GM18519 (cell line): ENCODE results near the gene KRT40.

Experiments
- ATAC-seq: cut with Tn5 transposase; IDR thresholded peaks from one replicate; pipeline ENCODE4 v1.9.1; 2021; ENCODE audit warnings: mild to moderate bottlenecking, moderate library complexity; ENCODE audit not compliant: unreplicated experiment, low FRiP score

The KRT40 gene

DNA sequence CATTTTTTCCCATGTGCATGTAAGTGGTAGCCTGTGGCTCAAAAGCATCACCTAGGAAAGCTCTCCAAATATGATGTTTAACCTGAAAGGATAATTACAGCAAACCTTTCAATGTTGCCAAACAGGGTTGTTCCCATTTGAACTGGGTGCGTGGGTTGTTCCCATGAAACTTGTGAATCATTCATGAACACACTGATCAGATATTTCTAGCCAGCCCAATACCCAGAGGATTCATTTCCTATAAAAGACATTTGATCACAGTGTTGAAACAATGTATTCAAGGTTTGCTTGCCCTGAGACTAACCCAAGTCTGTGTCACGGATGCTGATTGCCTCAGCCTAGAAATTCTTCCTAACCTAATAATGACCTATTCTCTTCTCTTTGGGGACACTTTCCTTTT, 30.2 kb downstream of the KRT40 start:
- no peak for ATAC-seq

DNA sequence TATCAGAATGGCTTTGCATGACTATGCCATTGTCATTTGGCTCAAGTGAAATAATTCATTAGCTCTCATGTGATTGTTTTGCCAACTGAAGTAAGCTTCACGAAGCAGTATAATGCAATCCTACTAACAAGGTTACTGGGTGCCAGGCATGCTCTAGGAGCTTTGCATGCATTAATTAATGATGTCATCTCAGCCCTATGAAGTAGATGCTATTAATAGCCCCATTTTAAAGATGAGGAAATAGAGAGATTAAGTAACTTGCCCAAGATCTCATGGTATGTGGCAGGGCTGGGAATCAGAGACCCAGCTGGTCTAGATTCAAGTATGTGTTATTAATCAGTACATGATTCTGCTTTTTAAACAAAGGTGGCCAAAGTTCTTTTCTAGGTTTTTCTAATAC, 31.5 kb downstream of the KRT40 start:
- no peak for ATAC-seq

DNA sequence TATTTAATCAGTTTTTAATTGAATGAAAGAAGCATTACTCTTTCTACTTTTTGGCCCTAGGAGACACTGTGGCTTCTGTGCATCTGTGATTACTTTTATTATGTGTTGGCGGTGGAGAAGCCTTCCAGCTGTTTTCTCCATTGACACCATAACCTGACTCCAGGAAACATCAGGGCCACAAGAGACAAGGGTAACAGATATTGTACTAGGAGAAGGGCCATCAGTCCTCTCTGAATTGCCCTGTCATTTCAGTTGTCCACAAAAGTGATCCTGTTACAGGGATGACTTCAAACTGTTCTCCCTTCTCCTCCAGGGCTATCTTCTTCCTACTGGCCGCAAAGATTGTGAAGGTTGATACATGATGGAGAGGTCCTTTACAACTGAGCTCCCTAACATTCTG, 32.0 kb downstream of the KRT40 start:
- no peak for ATAC-seq

DNA sequence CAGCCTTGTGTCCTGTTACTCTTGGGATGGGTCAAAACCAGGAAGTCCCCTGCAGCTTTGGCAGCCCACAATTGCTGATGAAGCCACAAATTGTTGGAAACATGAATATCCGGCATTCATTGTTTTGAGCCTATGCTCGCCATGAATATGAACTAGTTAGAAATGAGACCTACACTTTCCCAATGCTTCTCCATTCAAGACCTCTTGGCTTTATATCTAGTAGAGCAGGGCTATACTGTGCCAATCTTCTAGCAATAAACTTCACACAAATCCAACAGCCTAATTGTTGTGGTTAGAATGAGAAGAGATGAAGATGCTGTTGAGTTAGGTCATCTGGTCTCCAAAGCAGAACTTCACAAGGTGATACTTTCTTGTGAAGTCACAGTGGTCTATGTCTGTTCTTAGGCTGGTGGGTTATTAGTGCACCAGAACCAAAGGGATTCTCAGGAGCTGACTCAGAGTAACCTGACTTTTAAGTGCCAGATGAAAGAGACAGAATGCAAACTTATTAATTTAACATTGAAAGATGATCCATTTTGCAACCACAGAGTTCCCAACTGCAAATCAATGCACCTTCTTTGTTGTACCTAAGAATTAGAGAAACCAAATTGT, 33.0 kb downstream of the KRT40 start:
- no peak for ATAC-seq

DNA sequence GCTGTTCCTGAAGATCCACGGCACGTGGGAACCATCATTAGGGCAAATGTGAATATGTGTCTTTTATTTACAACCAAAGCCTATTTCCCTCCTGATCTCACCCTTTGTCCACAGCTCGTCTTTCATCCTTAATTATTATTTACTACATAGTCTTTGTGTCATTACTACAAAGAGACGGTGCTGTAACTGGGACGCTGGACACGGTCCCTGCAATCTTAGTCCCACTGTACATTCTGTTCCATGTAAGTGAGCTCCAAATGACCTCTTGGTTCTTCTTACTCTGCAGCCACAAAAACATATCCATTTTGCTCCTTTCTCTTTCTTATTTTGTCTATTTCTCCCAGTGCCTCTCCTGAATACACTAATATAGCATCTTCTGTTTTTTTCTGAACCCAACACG, 34.0 kb downstream of the KRT40 start:
- ATAC-seq: no peak

DNA sequence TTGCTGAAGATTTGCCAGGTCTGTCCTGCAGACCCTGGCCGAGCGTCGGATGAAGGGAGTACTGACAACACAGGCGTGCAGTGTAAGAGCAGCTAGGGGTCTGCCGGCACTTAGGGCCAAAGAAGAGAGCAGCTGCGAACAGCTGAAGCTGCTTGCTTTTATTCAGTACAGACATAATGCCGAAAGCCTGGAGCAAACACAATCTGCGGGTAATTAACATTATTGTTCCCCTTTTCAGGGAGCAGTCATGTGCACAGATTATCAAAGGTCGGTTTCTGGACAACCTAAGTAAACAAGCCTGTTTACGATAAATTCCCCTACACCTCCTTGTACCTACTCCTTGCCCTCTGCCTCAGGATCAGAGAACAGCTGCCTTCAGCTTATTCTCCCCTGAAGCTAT, 34.7 kb downstream of the KRT40 start:
- no peak for ATAC-seq

DNA sequence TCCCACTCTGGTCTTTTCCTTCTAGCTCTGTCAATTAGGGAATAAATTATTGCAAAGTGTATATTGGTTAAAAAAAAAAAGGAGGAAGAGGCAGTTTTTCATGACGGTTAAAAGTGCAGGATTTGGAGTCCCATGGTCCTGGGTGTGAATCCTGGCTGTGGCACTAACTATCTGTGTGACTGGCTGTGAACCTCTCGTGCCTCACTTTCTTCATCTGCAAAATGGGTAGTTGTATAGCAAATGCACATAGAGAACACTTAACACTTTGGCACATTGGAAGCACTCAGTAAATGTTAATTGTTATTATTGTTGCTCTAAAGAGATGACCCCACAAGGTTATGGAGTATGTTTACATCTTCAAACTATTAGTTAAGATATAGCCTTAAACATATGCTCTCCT, 36.2 kb downstream of the KRT40 start:
- no peak for ATAC-seq

DNA sequence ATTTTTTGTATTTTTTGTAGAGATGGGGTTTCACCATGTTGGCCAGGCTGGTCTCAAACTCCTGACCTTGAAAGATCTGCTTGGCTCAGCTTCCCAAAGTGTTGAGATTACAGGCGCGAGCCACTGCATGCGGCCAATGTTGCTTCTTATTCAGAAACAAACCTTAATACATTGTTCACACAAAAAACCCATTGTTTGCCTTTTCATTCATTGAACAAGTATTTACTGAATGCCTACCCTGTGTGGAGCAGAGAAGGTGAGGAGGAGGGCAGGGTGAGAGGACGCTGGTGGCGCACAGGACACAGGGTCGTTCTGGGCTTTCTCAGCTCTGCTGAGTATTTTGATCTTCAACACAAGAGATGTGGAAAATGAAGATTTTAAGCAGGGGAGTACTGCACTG, 38.7 kb downstream of the KRT40 start:
- no peak for ATAC-seq

DNA sequence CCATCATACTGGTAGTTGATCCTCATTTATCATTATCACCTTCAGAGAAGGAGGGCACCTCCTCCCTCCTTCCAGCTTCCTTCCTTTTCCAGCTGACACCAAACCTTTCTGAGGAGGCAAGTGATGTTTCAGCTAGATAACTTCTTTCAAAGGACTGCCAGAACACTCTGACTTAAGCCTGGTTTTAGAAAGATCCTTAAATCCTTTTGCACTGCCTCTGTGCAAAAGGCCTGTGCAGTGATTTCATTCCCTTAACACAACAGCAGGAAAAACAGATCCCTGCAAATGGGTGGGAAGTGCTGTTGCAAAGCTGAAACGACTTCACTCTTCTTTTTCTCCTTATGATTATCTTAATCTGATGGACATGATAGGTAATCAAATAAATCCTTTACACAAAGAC, 39.6 kb downstream of the KRT40 start:
- ATAC-seq: no peak

DNA sequence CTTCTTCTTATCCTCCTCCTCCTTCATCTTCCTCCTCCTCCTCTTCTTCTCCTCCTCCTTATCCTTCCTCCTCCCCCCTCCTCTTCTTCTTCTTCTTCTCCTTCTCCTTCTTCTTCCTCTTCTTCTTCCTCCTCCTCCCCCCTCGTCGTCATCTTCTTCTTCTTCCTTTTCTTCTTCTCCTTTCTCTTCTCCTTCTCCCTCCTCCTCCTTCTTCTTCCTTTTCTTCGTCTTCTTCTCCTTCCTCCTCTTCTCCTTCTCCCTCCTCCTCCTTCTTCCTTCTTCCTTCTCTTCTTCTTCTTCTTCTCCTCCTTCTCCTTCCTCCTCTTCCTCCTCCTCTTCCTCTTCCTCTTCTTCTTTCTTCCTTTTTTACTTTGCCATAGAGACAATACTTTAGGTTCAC, 41.6 kb downstream of the KRT40 start:
- no peak for ATAC-seq

DNA sequence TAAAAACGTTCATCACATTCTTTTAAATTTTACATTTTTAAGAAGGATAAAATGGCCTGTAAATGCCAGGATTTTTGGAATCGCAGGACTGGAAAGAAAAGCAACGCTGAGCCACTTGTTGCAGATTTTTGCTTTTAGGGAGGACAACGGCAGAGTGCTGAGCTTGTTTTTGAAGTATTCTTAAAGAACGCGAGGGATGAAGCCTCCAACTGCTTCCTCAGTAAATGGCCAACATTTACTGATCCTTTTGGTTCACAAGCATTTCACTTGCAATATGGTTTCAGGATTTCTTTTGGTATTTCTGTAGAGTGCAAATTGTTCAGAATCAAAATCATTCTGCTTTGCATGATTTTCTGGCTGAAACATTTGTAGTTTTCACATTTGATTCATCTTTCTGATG, 43.9 kb downstream of the KRT40 start:
- ATAC-seq: no peak

DNA sequence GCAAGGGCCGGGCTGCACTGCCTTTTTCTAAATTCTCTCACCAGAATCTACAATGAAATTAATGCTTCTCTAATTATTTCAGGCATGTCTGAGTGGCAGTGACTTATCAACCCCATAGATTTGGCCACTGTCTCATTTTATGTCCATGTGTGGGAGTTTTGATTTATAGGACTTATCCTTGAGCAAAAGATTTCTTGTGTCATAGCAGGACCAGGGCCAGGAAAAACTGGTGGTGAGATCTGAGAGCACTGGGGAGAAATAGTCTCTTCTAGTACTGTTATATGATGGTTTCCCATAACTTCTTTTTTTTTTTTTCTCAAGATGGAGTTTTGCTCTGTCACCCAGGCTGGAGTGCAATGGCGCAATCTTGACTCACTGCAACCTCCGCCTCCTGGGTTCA, 45.1 kb downstream of the KRT40 start:
- ATAC-seq: no peak

DNA sequence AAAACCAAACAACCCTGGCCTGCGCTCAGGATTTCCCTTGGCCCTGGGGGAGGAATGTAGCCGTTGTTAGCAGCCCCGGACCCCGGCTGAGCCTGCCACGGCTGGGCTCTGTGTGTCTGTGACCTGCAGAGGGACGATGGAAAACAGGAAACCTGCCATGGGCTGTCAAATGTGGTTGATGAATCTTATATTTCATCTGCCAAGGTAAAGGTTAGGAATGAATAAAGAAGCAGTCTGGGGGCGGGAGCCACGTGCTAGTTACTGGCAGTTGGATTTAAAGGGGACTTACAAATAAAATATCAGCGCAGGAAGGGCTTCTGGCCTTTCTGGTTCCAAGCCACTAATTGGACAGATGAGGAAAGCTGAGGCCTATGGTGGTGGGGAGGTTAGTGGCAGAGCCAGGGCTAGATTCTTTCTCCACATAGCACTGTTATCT, 46.7 kb downstream of the KRT40 start, which contains the start of gene KRT23:
TSS of gene KRT23 (minus strand) at position 263 of the 436 bp plus-strand sequence. CDS start 1,043 bp downstream, outside the sequence.
- ATAC-seq: no peak

DNA sequence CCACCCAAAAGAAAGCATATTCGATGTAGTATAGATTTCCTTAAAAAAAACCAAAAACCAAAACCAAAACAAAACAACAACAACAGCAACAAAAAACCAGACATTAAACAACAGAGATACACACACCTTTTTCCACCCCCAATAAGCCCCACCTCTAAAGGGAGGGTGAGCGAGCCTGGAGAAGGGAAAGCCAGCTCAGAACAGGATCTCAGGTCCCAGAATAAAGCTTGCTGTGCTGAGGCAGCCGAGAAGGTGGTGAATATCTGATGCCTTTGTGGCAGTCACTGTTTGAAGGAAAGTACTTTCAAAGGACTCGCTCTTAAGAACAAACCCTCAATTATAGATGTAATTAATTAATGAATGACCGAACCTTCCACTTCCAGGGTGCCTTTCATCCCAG, 47.1 kb downstream of the KRT40 start:
- no peak for ATAC-seq

DNA sequence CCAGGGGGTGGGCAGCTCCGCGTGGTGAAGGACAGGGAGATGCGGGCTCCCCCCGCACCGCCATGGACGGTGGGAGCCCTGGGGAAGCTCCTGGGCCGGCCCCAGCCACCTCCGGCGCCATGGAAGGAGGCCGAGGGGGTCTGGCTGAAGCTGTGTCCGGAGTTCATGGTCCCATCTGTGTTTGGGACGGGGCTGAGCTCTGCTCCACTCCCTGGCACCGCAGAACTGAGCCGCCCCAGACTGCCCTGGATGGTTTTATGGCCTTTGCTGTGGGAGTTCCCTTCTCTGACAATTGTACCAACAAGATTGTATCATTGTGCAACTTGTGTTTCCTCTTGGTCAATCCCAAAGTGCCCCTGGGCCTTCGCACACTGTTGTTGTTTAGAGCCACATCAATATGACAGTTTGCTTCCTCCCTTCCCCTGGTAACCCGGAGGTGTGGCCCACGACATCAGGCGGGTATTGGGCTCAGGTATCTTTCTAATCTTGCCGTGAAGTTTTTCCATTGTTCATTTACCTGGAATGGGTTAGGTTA, 47.6 kb downstream of the KRT40 start:
- no peak for ATAC-seq

DNA sequence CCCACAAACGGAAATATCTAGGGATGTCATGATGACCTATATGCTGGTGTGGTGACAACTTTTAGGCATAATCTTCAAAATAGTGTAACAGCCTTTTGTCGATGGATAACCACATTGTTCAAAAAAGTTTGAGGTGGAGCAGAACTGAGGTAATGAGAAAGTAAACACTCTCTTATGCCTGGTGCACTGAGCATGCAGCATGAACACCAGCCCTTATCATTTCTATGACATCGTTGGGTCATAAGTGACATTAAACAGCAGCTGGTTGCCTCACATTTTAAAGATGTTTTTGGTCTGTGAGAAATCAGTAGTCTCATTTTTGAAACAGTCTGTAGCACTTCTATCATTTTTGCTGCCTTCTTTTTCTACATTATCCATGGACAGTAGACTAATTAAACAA, 48.5 kb downstream of the KRT40 start:
- ATAC-seq: no peak

DNA sequence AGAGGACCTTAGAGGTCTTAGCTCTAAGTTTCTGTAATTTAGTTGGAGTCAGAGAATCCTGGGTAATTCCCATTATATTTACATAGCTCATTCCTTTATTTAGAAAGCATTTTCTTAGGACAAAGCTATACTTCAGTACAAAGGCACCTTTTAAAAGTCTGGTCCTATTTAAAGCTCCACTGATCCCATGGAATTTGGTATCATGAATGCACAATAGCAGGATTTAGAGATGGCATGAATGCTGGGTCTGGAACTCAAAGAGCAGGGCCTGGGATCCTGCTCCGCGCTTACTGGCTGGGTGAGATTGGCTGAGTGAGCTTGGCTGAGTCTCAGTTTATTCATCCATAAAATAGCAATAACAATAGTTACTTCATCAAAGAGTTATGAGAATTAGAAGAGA, 51.5 kb downstream of the KRT40 start:
- no peak for ATAC-seq

DNA sequence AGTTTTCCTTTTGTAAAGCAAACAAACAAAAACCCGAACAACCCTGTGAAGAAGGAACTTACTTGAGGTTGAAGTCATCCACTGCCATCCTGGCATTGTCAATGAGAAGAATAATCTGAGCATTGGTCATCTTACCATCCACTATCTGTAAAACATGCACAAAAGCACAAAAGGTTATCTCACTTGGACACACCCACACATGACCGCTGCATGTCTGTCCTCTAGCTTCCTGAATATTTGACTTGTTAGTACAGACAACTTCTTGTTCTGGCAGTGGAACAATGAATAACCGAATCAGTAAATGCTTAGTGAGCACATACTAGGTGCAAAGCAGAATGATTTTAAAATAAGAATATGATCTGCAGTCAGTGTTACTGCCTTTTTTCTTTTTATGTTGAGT, 52.8 kb downstream of the KRT40 start:
- ATAC-seq: no peak
